Glutamatergic neuron (in vitro differentiated cells): ENCODE results near the gene CD38. TPM values are rescaled to one million over a fixed set of nuclear protein-coding genes. Genes with fewer than 3 reads are reported as not detected.

Experiments
- DNase-seq: peaks from one replicate; pipeline ENCODE4 v3.0.0; 2022
- H3K27ac Mint-ChIP-seq: one replicate; pipeline ENCODE4 v1.8.0; 2020; ENCODE audit warnings: mild to moderate bottlenecking, mixed read lengths, inconsistent platforms; ENCODE audit not compliant: unreplicated experiment
- H3K27me3 Mint-ChIP-seq: one replicate; pipeline ENCODE4 v1.8.0; 2020; ENCODE audit warnings: mild to moderate bottlenecking, moderate library complexity, mixed read lengths, inconsistent platforms; ENCODE audit not compliant: unreplicated experiment
- H3K36me3 Mint-ChIP-seq: one replicate; pipeline ENCODE4 v1.8.0; 2020; ENCODE audit warnings: mild to moderate bottlenecking, mixed read lengths, inconsistent platforms; ENCODE audit not compliant: unreplicated experiment
- H3K4me1 Mint-ChIP-seq: one replicate; pipeline ENCODE4 v1.8.0; 2020; ENCODE audit warnings: mild to moderate bottlenecking, low read depth, mixed read lengths, inconsistent platforms; ENCODE audit not compliant: unreplicated experiment
- H3K4me3 Mint-ChIP-seq: one replicate; pipeline ENCODE4 v1.8.0; 2020; ENCODE audit warnings: mild to moderate bottlenecking, mixed read lengths, inconsistent platforms; ENCODE audit not compliant: unreplicated experiment
- H3K9me3 Mint-ChIP-seq: one replicate; pipeline ENCODE4 v1.8.0; 2020; ENCODE audit warnings: mild to moderate bottlenecking, moderate library complexity, mixed read lengths, inconsistent platforms; ENCODE audit not compliant: unreplicated experiment
- total RNA-seq: library from RNA; stranded (reverse); fragmentation: NEBNext Ultra II Directional; extraction: Animal tissue kit (Norgen Biotek cat#: 25700); gene quantifications from one replicate; pipeline ENCODE4 v1.2.1, GENCODE V29; 2021; ENCODE audit not compliant: unreplicated experiment
- TF ChIP-seq, protein P1 (sequence below): fragments of 200-600 bp; sonication (generic); IDR thresholded peaks from one replicate; pipeline ENCODE4 v1.5.0; 2021; ENCODE audit not compliant: partially characterized antibody, unreplicated experiment

CD38 gene
- total RNA-seq, 1 donor from 2014 or later, result 0.37 TPM

DNA sequence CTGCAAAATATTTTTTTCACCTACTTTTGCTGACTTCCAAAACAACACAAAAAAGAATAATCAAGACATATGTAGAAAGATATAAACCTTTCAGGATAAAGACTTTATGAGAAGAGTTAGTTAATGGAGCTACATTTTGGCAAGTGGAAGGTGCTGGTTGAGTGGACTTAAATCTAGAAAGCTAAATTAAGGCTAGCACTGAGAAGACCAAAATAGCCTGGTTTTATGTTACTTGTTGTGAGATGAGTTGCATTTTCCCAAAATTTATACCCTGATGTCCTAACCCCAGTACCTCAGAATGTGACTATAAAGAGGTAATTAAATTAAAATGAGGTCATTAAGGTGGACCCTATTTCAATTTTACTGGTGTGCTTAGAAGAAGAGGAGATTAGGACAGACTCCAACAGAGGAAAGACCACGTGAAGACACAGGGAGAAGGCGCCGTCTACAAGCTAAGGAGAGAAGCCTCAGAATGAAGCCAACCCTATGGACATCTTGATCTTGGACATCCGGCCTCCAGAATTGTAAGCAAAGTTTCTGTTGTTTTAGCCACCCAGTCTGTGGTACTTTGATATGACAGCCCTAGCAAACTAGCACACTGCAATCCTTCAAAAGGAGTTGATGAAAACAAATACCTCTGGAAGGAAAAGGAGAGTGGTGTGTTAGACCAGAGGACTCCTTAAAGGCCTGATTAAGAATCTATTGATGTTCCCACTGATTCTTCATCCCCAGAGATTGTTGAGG lies 93.0 kb downstream of the CD38 start:
- Mint-ChIP-seq H3K9me3 (peaks cover 1% of the 10 kb centered on the region), H3K27ac (no peak overlapping the region), H3K4me1 (no peaks in the 10 kb centered on the region), H3K36me3 (no peaks in the 10 kb centered on the region), H3K4me3 (no peak overlapping the region), H3K27me3 (no peaks in the 10 kb centered on the region)
- DNase-seq, result no peak
- TF ChIP-seq, protein P1, sequence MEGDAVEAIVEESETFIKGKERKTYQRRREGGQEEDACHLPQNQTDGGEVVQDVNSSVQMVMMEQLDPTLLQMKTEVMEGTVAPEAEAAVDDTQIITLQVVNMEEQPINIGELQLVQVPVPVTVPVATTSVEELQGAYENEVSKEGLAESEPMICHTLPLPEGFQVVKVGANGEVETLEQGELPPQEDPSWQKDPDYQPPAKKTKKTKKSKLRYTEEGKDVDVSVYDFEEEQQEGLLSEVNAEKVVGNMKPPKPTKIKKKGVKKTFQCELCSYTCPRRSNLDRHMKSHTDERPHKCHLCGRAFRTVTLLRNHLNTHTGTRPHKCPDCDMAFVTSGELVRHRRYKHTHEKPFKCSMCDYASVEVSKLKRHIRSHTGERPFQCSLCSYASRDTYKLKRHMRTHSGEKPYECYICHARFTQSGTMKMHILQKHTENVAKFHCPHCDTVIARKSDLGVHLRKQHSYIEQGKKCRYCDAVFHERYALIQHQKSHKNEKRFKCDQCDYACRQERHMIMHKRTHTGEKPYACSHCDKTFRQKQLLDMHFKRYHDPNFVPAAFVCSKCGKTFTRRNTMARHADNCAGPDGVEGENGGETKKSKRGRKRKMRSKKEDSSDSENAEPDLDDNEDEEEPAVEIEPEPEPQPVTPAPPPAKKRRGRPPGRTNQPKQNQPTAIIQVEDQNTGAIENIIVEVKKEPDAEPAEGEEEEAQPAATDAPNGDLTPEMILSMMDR, result no peak

DNA sequence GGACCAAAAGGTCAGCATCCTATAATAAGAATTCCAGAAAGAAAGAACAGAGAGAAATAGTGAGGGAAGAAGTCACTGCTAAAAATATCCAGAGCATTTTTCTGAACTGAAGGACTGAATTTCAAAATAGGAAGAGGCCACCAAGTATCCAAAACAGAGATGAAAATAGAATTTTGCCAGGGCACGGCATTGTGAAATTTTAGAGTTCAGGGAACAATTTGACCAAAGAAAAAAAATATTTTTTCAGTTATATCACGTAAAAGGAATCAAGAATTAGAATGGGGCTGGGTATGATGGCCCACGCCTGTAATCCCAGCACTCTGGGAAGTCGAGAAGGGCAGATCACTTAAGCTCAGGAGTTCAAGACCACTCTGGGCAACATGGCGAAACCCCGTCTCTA lies 95.0 kb downstream of the CD38 start:
- no peak overlapping the region for H3K27ac Mint-ChIP-seq
- no peak overlapping the region for H3K4me3 Mint-ChIP-seq
- DNase-seq, result no peak
- TF ChIP-seq, protein P1, result no peak
- H3K9me3 Mint-ChIP-seq, result peaks cover 1% of the 10 kb centered on the region
- H3K36me3 Mint-ChIP-seq, result peaks cover 3% of the 10 kb centered on the region
- H3K4me1 Mint-ChIP-seq, result no peaks in the 10 kb centered on the region
- peaks cover 2% of the 10 kb centered on the region for H3K27me3 Mint-ChIP-seq

DNA sequence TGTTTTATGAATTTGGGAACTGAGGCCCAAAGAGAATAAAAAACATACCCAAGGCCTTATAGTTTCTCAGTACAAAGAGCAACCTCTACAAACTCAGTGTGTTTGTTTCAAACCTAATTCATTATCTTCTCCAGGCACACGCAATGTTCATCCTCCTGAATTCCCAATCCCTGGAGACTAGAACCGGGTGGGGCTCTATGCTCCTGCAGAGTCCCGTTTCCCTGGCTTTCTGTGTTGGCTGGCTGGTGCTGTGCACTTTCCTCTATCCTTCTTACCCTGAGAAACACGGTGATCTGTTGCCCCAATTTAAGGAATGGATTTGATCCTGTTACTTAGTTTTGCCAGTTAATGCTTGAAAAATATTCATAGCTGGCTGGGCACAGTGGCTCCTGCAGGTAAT lies 96.5 kb downstream of the CD38 start:
- Mint-ChIP-seq H3K27ac (no peak overlapping the region), H3K4me3 (no peak overlapping the region), H3K27me3 (peaks cover 2% of the 10 kb centered on the region), H3K36me3 (peaks cover 6% of the 10 kb centered on the region), H3K4me1 (no peaks in the 10 kb centered on the region), H3K9me3 (peaks cover 1% of the 10 kb centered on the region)
- no peak for DNase-seq
- TF ChIP-seq, protein P1, result no peak

DNA sequence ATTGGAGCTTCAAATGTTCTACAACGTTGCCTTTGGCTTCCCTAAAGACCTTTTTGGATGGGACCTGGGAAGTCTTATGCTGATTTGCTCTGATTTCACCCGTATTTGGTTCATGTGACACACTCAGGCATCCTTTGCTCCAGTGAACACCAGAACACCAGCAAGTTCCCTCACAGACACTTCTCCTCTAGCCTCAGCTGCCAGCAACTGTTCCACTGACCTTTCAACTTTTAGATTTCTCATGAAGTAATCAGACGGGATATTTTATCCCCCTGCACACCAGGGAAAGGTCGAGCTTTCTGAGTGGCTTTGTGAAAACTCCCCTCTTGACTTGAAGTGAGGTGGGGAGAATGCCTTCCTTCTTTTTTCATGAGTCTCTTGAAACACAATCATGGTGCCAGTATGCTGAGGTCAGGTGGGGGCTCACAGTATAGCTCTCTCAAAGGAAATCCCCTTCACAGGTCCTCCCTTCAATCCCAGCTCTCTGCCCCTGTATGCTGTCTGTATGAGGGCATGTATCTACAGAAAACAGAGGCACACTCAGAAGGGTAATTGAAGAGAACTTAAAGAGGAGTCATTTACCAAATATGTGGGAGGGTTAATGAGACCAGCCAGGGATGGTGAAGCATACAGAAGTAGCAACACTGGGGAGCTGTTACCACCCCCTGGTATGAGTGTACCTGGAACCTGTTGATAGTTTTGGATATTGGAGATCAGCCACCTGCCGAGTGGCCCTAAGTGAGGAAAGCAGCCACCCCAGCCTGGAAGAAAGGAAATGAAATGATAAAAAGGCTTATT lies 97.7 kb downstream of the CD38 start:
- TF ChIP-seq, protein P1, result no peak
- Mint-ChIP-seq H3K27ac (no peak overlapping the region), H3K4me3 (no peak overlapping the region), H3K27me3 (peaks cover 2% of the 10 kb centered on the region), H3K4me1 (no peaks in the 10 kb centered on the region), H3K36me3 (peaks cover 6% of the 10 kb centered on the region), H3K9me3 (peaks cover 1% of the 10 kb centered on the region)
- DNase-seq, result no peak

DNA sequence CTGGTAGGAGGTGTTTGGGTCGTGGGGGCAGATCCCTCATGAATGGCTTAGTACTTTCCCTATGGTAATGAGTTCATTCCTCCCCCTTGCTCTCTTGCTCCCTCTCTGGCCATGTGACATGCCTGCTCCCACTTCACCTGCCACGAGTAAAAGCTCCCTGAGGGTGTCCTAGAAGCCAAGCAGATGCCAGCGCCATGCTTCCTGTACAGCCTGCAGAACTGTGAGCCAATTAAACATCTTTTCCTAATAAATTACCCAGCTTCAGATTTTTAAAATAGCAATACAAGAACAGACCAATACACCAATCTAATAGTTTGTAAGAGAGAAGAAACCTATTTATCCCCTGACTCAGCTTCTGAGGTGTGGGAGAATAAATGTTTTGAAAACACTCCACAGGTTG lies 99.9 kb downstream of the CD38 start:
- H3K9me3 Mint-ChIP-seq, result peaks cover 1% of the 10 kb centered on the region
- H3K27me3 Mint-ChIP-seq, result peaks cover 2% of the 10 kb centered on the region
- H3K4me1 Mint-ChIP-seq, result peaks cover 2% of the 10 kb centered on the region
- no peak for DNase-seq
- no peak overlapping the region for H3K27ac Mint-ChIP-seq
- TF ChIP-seq, protein P1, result no peak
- H3K36me3 Mint-ChIP-seq, result peaks cover 6% of the 10 kb centered on the region
- no peak overlapping the region for H3K4me3 Mint-ChIP-seq
